Measurements from ENCODE around the gene SH3GL2.
A peak's percentile ranks its signal among the peaks of the same experiment; 100 is the strongest.

Gene SH3GL2

DNA sequence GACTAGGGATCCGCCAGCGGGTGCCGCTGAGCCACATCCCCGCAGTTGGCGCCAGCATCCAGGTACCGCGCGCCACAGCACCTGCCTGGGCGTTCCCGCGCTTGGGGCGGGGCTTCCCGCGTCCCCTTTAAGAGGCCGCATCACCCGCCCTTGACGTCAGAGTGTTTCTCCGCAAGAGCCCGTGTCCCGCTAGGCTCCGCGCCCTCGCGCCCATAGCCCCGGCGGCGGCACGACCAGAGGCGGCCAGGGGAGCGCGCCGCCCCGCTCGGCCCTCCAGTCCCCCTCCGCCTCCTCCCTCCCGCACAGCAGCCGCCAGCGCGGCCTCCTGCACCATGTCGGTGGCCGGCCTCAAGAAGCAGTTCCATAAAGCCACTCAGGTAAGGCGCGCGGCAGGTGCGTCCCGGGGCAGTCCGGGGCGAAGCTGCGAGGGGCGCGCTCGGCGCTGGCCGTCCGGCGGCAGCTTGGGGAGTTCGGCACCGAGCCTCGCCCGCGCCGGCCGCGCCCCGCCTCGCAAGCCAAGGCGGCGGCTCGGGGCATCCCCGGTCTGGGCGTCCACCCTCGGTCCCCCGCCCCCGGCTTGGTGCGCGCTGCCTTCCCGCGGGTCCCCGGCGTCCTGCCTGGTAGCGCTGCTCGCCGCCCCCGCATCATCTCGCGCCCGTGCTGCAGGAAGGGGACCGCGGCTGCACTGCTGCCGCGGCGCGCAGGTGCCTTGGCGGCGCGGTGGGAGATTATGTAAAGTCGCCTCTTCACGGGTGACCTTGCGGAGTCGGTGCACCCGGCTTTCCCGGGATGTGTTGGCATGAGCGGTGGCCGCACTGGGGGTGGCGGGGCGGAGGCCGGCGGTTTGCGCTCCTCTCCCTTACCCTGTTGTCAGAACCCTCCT lies at the start of gene SH3GL2:
SH3GL2 (plus strand) TSS at position 156 of the 883 bp plus-strand sequence.
- peak; percentile 7 to 56 for DNase-seq

GRCh38 chr9:17531642-17532254 lies 47.1 kb upstream of the SH3GL2 start:
- DNase-seq, result no peak

GRCh38 chr9:17532461-17532860 lies 46.4 kb upstream of the SH3GL2 start:
- DNase-seq, result no peak

GRCh38 chr9:17535176-17535575 lies 43.7 kb upstream of the SH3GL2 start:
- no peak for DNase-seq

DNA sequence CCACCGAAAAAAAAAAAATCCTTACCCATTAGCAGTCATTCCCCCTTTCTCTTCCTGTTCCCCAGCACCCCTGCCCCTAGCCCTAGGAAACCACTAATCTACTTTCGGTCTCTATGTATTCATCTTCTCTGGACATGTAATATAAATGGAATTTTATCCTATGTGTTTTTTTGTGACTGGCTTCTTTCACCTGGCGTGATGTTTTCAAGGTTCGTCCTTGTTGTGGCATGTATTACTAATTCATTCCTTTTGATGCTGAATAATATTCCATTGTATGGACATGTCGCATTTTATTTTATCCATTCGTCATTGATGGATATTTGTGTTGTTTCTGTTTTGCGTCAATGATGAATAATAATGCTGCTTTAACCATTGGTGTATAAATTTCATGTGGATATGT lies 42.8 kb upstream of the SH3GL2 start:
- no peak for DNase-seq

DNA sequence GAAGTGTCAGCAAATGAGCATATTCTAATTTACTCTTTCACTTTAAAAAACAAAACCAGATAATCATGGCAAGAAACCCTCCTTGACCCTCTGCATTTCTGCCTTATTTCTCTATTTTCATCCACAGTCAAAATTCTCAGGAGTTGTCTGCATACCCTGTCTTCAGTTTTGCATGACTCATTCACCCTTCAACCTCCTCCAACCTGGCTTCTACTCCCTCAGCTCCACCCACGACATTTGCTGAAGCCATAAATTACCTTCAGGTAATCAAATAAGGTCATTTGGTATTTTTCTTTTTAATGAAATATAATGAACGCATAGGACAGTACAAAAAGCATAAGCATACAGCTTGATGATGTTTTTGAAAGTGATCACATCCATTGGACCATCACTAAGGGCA lies 27.8 kb upstream of the SH3GL2 start:
- no peak for DNase-seq

DNA sequence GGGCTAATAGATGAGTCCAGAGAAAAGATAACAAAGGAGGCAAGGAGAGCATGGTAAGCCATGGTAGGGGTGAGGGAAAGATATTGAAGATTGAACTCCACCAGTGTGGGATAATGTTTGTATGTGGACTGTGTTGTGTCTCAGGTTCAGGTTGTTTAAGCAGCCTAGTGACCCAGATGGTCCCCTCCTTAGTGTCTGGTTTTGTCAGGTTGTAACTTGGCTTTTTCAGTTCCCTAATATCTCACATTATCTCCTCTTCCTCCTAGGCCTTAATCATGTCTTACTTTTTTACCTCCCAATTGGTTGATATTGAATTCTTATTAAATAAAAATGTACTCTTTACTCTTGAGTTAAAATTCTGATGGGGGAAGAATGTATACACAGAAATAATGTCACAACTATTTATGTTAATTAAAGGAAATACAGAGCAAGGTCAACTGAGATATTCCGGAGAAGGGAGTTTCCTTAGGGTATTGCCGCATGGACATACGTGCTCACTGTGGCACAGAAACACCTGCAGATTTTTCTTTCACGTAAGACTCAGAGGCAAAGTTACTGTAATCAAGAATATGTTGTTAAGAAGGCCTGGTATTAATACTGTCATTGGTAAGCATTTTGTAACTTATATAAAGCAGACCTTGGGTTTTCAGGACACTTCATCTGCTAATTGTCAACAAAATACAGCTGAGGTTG lies 23.4 kb upstream of the SH3GL2 start:
- no peak for DNase-seq

DNA sequence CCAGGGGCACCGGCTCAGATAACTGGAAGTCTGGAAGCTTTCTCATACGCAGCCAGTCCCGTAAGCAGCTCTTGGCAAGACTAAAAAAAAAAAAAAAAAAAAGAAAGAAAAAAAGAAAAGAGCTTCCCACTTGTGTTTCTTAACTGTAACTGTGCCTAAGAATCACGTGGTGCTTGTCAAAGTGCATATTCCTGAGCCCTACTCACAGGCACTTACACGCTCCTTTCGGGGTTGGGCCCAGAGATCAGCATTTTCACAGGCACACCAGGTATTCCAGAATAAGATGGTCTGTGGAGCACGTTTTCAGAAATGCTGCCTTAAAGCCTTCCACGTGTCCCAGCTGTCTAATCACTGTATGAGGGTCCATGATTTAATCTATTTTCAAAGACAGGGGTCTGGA lies 22.6 kb upstream of the SH3GL2 start:
- DNase-seq, result no peak

GRCh38 chr9:17556935-17557334 lies 21.9 kb upstream of the SH3GL2 start:
- DNase-seq, result no peak

DNA sequence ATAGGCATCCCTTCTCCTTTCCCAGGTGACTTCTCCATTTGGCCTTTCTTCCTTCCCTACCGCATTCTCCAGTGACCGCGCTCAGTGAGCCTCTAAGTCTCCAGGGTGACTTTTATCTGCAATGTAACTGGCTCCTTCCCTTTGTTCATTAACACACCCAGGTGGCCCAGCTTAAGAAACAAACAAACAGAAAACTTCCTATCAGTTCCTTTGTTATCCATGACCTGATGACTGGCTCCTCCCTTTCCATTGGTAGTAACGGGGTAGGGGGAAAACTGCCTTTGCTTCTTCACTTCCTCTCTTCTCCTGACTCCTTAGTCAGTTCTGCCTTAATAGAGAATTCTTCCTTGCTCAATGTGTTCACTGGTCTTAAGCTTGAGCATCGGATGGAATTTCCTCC lies 7.0 kb upstream of the SH3GL2 start:
- no peak for DNase-seq

- no peak for DNase-seq
Measured at GRCh38 chr9:17574342-17574741, 4.5 kb upstream of the SH3GL2 start.

DNA sequence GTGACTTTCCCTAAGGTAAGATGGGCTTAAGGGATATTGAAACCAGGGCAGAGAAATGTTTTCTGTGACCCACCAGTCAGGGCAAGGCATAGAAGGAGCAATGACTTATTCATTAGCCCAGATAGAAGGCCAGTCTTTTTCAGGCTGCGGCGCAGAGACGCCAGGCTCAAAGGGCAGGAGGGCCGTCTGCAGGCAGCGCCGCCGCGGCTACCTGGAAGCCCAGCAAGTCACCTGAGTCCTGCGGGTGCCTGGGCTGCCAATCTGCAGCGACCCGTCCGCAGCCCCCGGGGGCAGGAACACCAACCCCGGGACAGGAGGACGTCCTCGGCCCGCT lies 322 bp upstream of the SH3GL2 start:
- no peak for DNase-seq

DNA sequence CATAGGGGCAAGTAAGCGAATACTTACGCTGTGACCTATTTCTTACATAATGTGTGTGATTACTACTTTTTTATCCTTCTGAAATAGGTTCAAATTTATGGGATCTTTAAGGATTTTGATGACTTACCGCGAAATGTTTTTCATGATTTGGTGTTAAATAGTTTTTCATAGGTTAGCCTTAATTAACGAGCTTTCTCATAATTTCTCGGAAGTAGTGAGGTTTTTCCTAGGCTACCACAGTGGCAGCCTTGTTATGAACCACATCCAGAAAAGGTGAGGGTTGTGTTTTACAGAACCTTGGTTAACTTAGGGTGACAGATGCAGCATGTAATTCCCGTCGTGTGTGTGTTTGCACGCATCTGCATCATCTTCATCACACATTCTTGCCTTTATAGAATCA lies 1.3 kb downstream of the SH3GL2 start:
- DNase-seq, result no peak

DNA sequence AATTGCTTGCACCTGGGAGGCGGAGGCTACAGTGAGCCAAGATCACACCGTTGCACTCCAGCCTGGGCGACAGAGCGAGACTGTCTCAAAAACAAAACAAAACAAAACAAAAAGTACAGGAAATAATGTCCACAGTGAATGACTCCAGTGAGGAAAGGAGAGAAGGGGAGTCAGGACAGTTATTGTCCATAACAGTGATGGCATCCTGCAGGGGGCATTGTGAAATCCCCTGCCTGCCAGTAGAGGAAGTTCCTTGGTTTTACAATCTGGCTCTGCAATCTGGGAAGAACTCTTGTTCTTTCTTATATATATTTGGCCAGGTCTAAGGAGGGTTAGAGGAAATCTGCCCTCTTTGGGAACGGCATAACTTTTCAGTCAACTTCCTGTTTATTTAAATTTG lies 8.2 kb downstream of the SH3GL2 start:
- no peak for DNase-seq

DNA sequence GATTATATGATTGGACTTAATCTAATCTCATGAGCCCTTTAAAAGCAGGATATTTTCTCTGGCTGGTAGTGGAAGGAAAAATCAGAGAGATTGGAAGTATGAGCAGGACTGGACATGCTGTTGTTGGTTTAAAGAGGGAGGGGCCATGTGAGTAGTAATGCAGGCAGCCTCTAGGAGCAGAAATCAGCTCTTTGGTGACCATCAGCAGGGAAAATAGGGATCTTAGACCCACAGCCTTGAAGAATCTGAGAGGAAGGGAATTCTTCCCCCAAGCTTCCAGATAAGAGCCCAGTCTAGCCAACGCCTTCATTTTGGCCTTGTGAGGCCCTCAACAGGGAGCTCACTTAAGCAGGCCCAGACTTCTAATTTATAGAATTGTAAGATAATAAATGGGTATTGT lies 9.5 kb downstream of the SH3GL2 start:
- DNase-seq, result no peak

DNA sequence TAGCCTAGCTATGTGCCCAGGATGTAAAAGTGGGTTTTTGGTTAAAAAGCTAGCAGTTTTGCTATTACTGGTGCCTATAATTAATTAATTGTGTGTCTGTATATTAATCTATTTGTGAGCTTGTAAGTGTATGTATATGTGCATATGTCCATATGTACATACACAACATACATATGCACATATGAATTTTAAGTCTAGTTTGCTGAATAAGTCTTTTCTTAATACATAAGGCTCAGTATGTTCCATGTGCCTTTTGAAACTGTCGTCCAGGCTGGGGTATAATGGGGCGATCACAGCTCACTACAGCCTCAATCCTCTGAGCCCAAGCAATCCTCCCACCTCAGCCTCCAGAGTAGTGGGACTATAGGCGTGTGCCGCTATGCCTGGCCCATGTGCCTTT lies 10.1 kb downstream of the SH3GL2 start:
- no peak for DNase-seq

- no peak for DNase-seq
Measured at GRCh38 chr9:17589771-17590170, 10.9 kb downstream of the SH3GL2 start.

- no peak for DNase-seq
Measured at GRCh38 chr9:17594961-17595360, 16.1 kb downstream of the SH3GL2 start.

GRCh38 chr9:17597977-17598376 lies 19.1 kb downstream of the SH3GL2 start:
- no peak for DNase-seq

GRCh38 chr9:17600962-17601593 lies 22.2 kb downstream of the SH3GL2 start:
- DNase-seq, result no peak

GRCh38 chr9:17604556-17604955 lies 25.7 kb downstream of the SH3GL2 start:
- peak in 1 of 2 experiments; percentile 20 for DNase-seq

GRCh38 chr9:17609312-17610005 lies 30.6 kb downstream of the SH3GL2 start:
- DNase-seq, result no peak

DNA sequence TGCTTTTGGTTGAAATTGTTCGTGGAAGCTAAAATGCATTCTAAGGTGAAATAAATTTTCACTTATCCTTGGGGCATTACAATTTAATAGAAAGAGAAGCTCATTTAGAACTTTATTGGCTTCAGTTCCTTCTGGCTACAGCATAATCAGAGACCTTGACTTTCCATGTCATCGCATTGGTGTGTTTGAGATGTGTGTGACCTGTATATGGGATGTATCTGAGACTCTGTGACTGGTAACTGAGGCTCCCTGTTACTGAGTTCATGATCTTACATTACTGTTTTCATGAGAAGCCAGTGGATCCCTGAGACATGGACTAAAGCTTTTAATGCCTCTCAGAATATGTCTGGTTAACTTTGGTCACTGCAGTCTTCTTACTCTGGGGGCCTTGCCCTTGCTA lies 32.5 kb downstream of the SH3GL2 start:
- no peak for DNase-seq

Measured in NCI-H187 (cell line).